H9 (cell line): ENCODE measurements around the gene MGST2. TPM values are rescaled to one million over a fixed set of nuclear protein-coding genes. Genes with fewer than 3 reads are reported as not detected.

Experiments used
- DNase-seq: peaks from one replicate; pipeline ENCODE4 v3.0.0-alpha.2; 2017
- H2AFZ ChIP-seq: one replicate; pipeline ENCODE4 v1.6.1; 2013; ENCODE audit warnings: mild to moderate bottlenecking, low read length, control low read depth, moderate library complexity
- H2AK5ac ChIP-seq: 2 replicates; pipeline ENCODE4 v1.6.1; 2013; ENCODE audit warnings: low read length, control low read depth, mixed read lengths; ENCODE audit not compliant: insufficient read length
- H2BK120ac ChIP-seq: one replicate; pipeline ENCODE4 v1.6.1; 2013; ENCODE audit warnings: low read depth, mild to moderate bottlenecking, low read length, control low read depth, inconsistent platforms; ENCODE audit not compliant: poor library complexity, severe bottlenecking
- H2BK12ac ChIP-seq: 2 replicates; pipeline ENCODE4 v1.6.1; 2013; ENCODE audit warnings: low read length, control low read depth, mixed read lengths, low read depth; ENCODE audit not compliant: insufficient read length
- H2BK15ac ChIP-seq: 2 replicates; pipeline ENCODE4 v1.6.1; 2013; ENCODE audit warnings: low read depth, low read length, control low read depth
- H2BK20ac ChIP-seq: one replicate; pipeline ENCODE4 v1.6.1; 2013; ENCODE audit warnings: low read depth, mild to moderate bottlenecking, low read length, control low read depth, inconsistent platforms; ENCODE audit not compliant: poor library complexity, severe bottlenecking
- H2BK5ac ChIP-seq: 2 replicates; pipeline ENCODE4 v1.6.1; 2013; ENCODE audit warnings: low read length, control low read depth, mixed read lengths; ENCODE audit not compliant: insufficient read length
- H3K14ac ChIP-seq: 2 replicates; pipeline ENCODE4 v1.6.1; 2013; ENCODE audit warnings: low read length, control low read depth; ENCODE audit not compliant: insufficient read depth
- H3K18ac ChIP-seq: 2 replicates; pipeline ENCODE4 v1.6.1; 2013; ENCODE audit warnings: low read depth, mild to moderate bottlenecking, mixed read lengths, low read length, control low read depth; ENCODE audit not compliant: insufficient read length
- H3K23ac ChIP-seq: 2 replicates; pipeline ENCODE4 v1.6.1; 2013; ENCODE audit warnings: low read length, control low read depth, mixed read lengths, low read depth; ENCODE audit not compliant: insufficient read length
- H3K23me2 ChIP-seq: 2 replicates; pipeline ENCODE4 v1.6.1; 2013; ENCODE audit warnings: low read depth, mild to moderate bottlenecking, mixed read lengths, low read length, control low read depth; ENCODE audit not compliant: insufficient read length, poor library complexity, severe bottlenecking
- H3K27ac ChIP-seq: 2 replicates; pipeline ENCODE4 v1.5.1; 2013; ENCODE audit warnings: low read length, control low read depth, mixed read lengths, low read depth; ENCODE audit not compliant: insufficient read length
- H3K27me3 ChIP-seq: 2 replicates; pipeline ENCODE4 v1.6.1; 2013; ENCODE audit warnings: low read length, control low read depth, inconsistent platforms; ENCODE audit not compliant: insufficient read depth
- H3K4ac ChIP-seq: 2 replicates; pipeline ENCODE4 v1.6.1; 2013; ENCODE audit warnings: low read depth, mild to moderate bottlenecking, control low read depth, inconsistent platforms, low read length, moderate library complexity
- H3K4me1 ChIP-seq: 2 replicates; pipeline ENCODE4 v1.6.1; 2013; ENCODE audit warnings: low read length, control low read depth, inconsistent platforms; ENCODE audit not compliant: insufficient read depth
- H3K4me2 ChIP-seq: 2 replicates; pipeline ENCODE4 v1.6.1; 2013; ENCODE audit warnings: low read length, control low read depth, mixed read lengths; ENCODE audit not compliant: insufficient read length, insufficient read depth
- H3K56ac ChIP-seq: 2 replicates; pipeline ENCODE4 v1.6.1; 2013; ENCODE audit warnings: low read depth, mild to moderate bottlenecking, mixed read lengths, low read length, control low read depth; ENCODE audit not compliant: insufficient read length
- H3K79me1 ChIP-seq: 2 replicates; pipeline ENCODE4 v1.6.1; 2013; ENCODE audit warnings: low read depth, mild to moderate bottlenecking, moderate library complexity, low read length, control low read depth, inconsistent platforms; ENCODE audit not compliant: insufficient read depth, poor library complexity, severe bottlenecking
- H3K79me2 ChIP-seq: 2 replicates; pipeline ENCODE4 v1.6.1; 2013; ENCODE audit warnings: low read length, control low read depth, inconsistent platforms; ENCODE audit not compliant: insufficient read depth
- H3K9ac ChIP-seq: 2 replicates; pipeline ENCODE4 v1.6.1; 2013; ENCODE audit warnings: low read length, control low read depth, mixed read lengths; ENCODE audit not compliant: insufficient read length; ENCODE audit errors: extremely low read depth
- H3K9me3 ChIP-seq: one replicate; pipeline ENCODE4 v1.6.1; 2013; ENCODE audit warnings: low read depth, low read length, inconsistent platforms; ENCODE audit not compliant: control insufficient read depth
- H3T11ph ChIP-seq: one replicate; pipeline ENCODE4 v1.6.1; 2013; ENCODE audit warnings: mild to moderate bottlenecking, low read length, control low read depth, inconsistent platforms
- H4K20me1 ChIP-seq: one replicate; pipeline ENCODE4 v1.6.1; 2013; ENCODE audit not compliant: control insufficient read depth, insufficient read length, insufficient read depth
- H4K5ac ChIP-seq: 2 replicates; pipeline ENCODE4 v1.6.1; 2013; ENCODE audit warnings: low read depth, mild to moderate bottlenecking, mixed read lengths, low read length, control low read depth; ENCODE audit not compliant: insufficient read length
- H4K8ac ChIP-seq: replicated peaks from 2 replicates; pipeline ENCODE4 v1.6.1; 2013; ENCODE audit warnings: low read length, control low read depth, mixed read lengths, low read depth; ENCODE audit not compliant: insufficient read length
- H4K91ac ChIP-seq: 2 replicates; pipeline ENCODE4 v1.6.1; 2013; ENCODE audit warnings: low read depth, mild to moderate bottlenecking, moderate library complexity, mixed read lengths, low read length, control low read depth; ENCODE audit not compliant: insufficient read length
- H3K27ac Mint-ChIP-seq, 3 experiments: 2 replicates in 2 of 3; 3 replicates in 1 of 3; pipeline ENCODE4 v1.8.0; 2020 to 2021; ENCODE audit warnings: mixed read lengths in 3 of 3, mild to moderate bottlenecking in 1 of 3, moderate library complexity in 1 of 3
- H3K27me3 Mint-ChIP-seq: 2 replicates; pipeline ENCODE4 v1.8.0; 2021; ENCODE audit warnings: low read depth, mild to moderate bottlenecking, moderate library complexity, mixed read lengths
- H3K36me3 Mint-ChIP-seq, 3 experiments: 2 replicates in 2 of 3; 3 replicates in 1 of 3; pipeline ENCODE4 v1.8.0; 2020 to 2021; ENCODE audit warnings: low read depth in 3 of 3, mixed read lengths in 3 of 3; ENCODE audit not compliant: insufficient read depth in 1 of 3
- H3K4me1 Mint-ChIP-seq, 2 experiments: 2 replicates each; pipeline ENCODE4 v1.8.0; 2020; ENCODE audit warnings: mixed read lengths in 2 of 2
- H3K4me3 Mint-ChIP-seq, 2 experiments: 2 replicates in 1 of 2; 3 replicates in 1 of 2; pipeline ENCODE4 v1.8.0; 2020 to 2021; ENCODE audit warnings: mild to moderate bottlenecking in 2 of 2, mixed read lengths in 2 of 2, moderate library complexity in 1 of 2
- H3K9me3 Mint-ChIP-seq, 2 experiments: 2 replicates in 1 of 2; 3 replicates in 1 of 2; pipeline ENCODE4 v1.8.0; 2020; ENCODE audit warnings: mild to moderate bottlenecking in 2 of 2, mixed read lengths in 2 of 2, moderate library complexity in 1 of 2
- CTCF ChIP-seq: fragments of 200-600 bp; sonication (generic); conservative IDR thresholded peaks from 3 replicates; pipeline ENCODE4 v1.8.0; 2021; ENCODE audit warnings: antibody characterized with exemption, mild to moderate bottlenecking
- WGBS: extraction: QIAGEN DNeasy Blood & Tissue Kit; methylation state at CpG from one replicate; pipeline ENCODE4 v1.1.7; 2013; ENCODE audit warnings: missing lambda C conversion rate, low lambda C conversion rate, mixed read lengths; ENCODE audit not compliant: insufficient read length; ENCODE audit errors: extremely low coverage; 5-methylcytosine and 5-hydroxymethylcytosine counted together
- total RNA-seq: library from RNA; stranded (reverse); gene quantifications from 2 replicates; pipeline ENCODE4 v1.2.1, GENCODE V29; 2021

MGST2 gene
- total RNA-seq, 1 experiment from 2014 or later = 6.4 TPM

- Histone ChIP-seq H2BK15ac (no peak overlapping the region), H2BK12ac (no peak overlapping the region), H3K18ac (no peak overlapping the region), H2AK5ac (no peak overlapping the region), H2BK120ac (no peak overlapping the region), H3K23ac (no peak overlapping the region), H3K4me1 (no peaks in the 10 kb centered on the region), H3T11ph (no peak overlapping the region), H3K9me3 (no peaks in the 10 kb centered on the region), H3K4me2 (no peak overlapping the region), H2BK20ac (no peak overlapping the region), H4K5ac (no peak overlapping the region), H3K79me2 (no peaks in the 10 kb centered on the region), H4K8ac (no peak overlapping the region), H3K23me2 (no peaks in the 10 kb centered on the region), H3K9ac (no peak overlapping the region), H3K56ac (no peak overlapping the region), H3K79me1 (no peaks in the 10 kb centered on the region), H2BK5ac (no peak overlapping the region), H3K4ac (no peak overlapping the region), H3K27ac (no peak overlapping the region), H4K20me1 (no peaks in the 10 kb centered on the region), H2AFZ (no peak overlapping the region), H4K91ac (no peak overlapping the region), H3K27me3 (peaks cover under 1% of the 10 kb centered on the region; the same call in 1 of the 2 replicates), H3K14ac (no peak overlapping the region)
- Mint-ChIP-seq H3K4me3 (no peak overlapping the region), H3K27ac (0 out of 7 replicates have a peak overlapping the region, but pooled peaks of 1 of the 3 experiments have one; percentile 58), H3K27me3 (peaks cover 16% of the 10 kb centered on the region), H3K4me1 (no peaks in the 10 kb centered on the region), H3K9me3 (no peaks in the 10 kb centered on the region), H3K36me3 (no peaks in the 10 kb centered on the region)
- no peak for TF ChIP-seq CTCF
- DNase-seq = no peak
- no CpG with 5 or more reads among the region's 3 CpGs for WGBS
Observed at GRCh38 chr4:139728840-139729239, 63.2 kb downstream of the MGST2 start.
